Osteoblast (primary cell): ENCODE results near the gene HTRA1. TPM values are rescaled to one million over a fixed set of nuclear protein-coding genes. Genes with fewer than 3 reads are reported as not detected.

Source experiments
- DNase-seq: peaks from one replicate; pipeline ENCODE4 v3.0.0; 2011; ENCODE audit warnings: low spot score, mixed read lengths; ENCODE audit not compliant: insufficient read length; ENCODE audit errors: missing footprints
- H2AFZ ChIP-seq: 2 replicates; pipeline ENCODE4 v1.6.0; 2011; ENCODE audit warnings: mild to moderate bottlenecking, low read length
- H3K27ac ChIP-seq: 2 replicates; pipeline ENCODE4 v1.5.1; 2011; ENCODE audit warnings: mild to moderate bottlenecking, low read depth, low read length, moderate library complexity
- H3K27me3 ChIP-seq: 2 replicates; pipeline ENCODE4 v1.6.0; 2012; ENCODE audit warnings: mild to moderate bottlenecking, control low read depth, inconsistent platforms, low read length, moderate library complexity; ENCODE audit not compliant: insufficient read depth
- H3K36me3 ChIP-seq: 2 replicates; pipeline ENCODE4 v1.5.1; 2011; ENCODE audit warnings: mild to moderate bottlenecking, low read length, control low read depth, moderate library complexity; ENCODE audit not compliant: insufficient read depth
- H3K4me1 ChIP-seq: 2 replicates; pipeline ENCODE4 v1.5.1; 2011; ENCODE audit warnings: mild to moderate bottlenecking, low read length, control low read depth, moderate library complexity; ENCODE audit not compliant: insufficient read depth
- H3K4me2 ChIP-seq: 2 replicates; pipeline ENCODE4 v1.6.0; 2011; ENCODE audit warnings: mild to moderate bottlenecking, low read length; ENCODE audit not compliant: insufficient read depth
- H3K4me3 ChIP-seq: fragments of 200-600 bp; sonication (generic); 3 replicates; pipeline ENCODE4 v1.5.1; 2012; ENCODE audit warnings: mild to moderate bottlenecking, low read length, inconsistent platforms; ENCODE audit not compliant: insufficient read depth
- H3K79me2 ChIP-seq: 2 replicates; pipeline ENCODE4 v1.6.0; 2012; ENCODE audit warnings: mild to moderate bottlenecking, low read length, control low read depth, inconsistent platforms; ENCODE audit not compliant: insufficient read depth
- H3K9me3 ChIP-seq: 2 replicates; pipeline ENCODE4 v1.5.1; 2011; ENCODE audit warnings: low read depth, low read length, control low read depth
- H4K20me1 ChIP-seq: 2 replicates; pipeline ENCODE4 v1.6.0; 2012; ENCODE audit warnings: mild to moderate bottlenecking, low read length, control low read depth; ENCODE audit not compliant: insufficient read depth
- total RNA-seq: library from RNA; depleted of rRNA; stranded (reverse); fragments of >200 nt; gene quantifications from 2 replicates; pipeline ENCODE4 v1.2.3, GENCODE V29; 2012
- TF ChIP-seq, protein P1 (sequence below): IDR thresholded peaks from 2 replicates; pipeline ENCODE4 v1.5.1; 2011; ENCODE audit warnings: mild to moderate bottlenecking, low read depth, low read length, moderate library complexity; ENCODE audit errors: extremely low read depth

The HTRA1 gene
- total RNA-seq, 1 donor, result 392 TPM

DNA sequence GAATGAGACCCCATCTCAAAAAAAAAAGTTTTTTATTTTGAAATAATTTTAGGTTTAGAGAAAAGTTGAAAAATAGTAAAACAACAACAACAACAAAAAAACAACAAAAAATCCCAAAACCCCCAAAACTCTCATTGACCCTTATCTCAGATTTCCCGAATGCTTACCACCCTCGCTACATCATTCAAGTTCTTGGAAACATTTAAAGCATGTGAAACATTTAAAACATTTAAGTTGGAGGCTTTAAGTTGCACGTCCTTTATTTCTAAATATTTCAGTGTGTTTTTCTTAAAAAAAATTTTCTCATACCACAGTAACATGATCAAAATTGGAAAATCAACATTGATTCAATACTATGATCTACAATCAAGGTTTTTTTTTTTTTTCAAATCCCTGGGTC lies 7.3 kb upstream of the HTRA1 start:
- H3K4me1 ChIP-seq, result no peaks in the 10 kb centered on the region
- no peaks in the 10 kb centered on the region for H4K20me1 ChIP-seq
- H3K4me3 ChIP-seq, result no peak overlapping the region
- H2AFZ ChIP-seq, result no peak overlapping the region
- no peak overlapping the region for H3K4me2 ChIP-seq
- no peak overlapping the region for H3K27ac ChIP-seq
- no peaks in the 10 kb centered on the region for H3K36me3 ChIP-seq
- H3K79me2 ChIP-seq, result no peaks in the 10 kb centered on the region
- TF ChIP-seq, protein P1, sequence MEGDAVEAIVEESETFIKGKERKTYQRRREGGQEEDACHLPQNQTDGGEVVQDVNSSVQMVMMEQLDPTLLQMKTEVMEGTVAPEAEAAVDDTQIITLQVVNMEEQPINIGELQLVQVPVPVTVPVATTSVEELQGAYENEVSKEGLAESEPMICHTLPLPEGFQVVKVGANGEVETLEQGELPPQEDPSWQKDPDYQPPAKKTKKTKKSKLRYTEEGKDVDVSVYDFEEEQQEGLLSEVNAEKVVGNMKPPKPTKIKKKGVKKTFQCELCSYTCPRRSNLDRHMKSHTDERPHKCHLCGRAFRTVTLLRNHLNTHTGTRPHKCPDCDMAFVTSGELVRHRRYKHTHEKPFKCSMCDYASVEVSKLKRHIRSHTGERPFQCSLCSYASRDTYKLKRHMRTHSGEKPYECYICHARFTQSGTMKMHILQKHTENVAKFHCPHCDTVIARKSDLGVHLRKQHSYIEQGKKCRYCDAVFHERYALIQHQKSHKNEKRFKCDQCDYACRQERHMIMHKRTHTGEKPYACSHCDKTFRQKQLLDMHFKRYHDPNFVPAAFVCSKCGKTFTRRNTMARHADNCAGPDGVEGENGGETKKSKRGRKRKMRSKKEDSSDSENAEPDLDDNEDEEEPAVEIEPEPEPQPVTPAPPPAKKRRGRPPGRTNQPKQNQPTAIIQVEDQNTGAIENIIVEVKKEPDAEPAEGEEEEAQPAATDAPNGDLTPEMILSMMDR, result no peak
- H3K9me3 ChIP-seq, result no peaks in the 10 kb centered on the region
- DNase-seq, result no peak
- H3K27me3 ChIP-seq, result peaks cover 8% of the 10 kb centered on the region

DNA sequence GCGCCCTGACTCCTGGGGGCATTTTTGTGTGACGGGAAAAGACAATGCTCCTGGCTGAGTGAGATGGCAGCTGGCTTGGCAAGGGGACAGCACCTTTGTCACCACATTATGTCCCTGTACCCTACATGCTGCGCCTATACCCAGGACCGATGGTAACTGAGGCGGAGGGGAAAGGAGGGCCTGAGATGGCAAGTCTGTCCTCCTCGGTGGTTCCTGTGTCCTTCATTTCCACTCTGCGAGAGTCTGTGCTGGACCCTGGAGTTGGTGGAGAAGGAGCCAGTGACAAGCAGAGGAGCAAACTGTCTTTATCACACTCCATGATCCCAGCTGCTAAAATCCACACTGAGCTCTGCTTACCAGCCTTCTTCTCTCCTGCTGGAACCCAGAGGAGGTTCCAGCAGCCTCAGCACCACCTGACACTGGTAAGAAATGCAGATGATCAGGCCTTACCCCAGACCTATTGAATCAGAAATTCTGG lies 6.7 kb upstream of the HTRA1 start, which contains the start of gene ARMS2:
Gene ARMS2 (plus strand): TSS at position 51 of the 478 bp plus-strand sequence. CDS start 75 bp downstream, at position 126.
- Histone ChIP-seq H3K4me1 (no peaks in the 10 kb centered on the region), H4K20me1 (no peaks in the 10 kb centered on the region), H3K27me3 (peaks cover 8% of the 10 kb centered on the region), H2AFZ (no peak within 1 kb of the TSS), H3K4me2 (no peak within 1 kb of the TSS), H3K4me3 (no peak within 1 kb of the TSS), H3K9me3 (no peaks in the 10 kb centered on the region), H3K27ac (no peak within 1 kb of the TSS), H3K36me3 (no peaks in the 10 kb centered on the region), H3K79me2 (no peaks in the 10 kb centered on the region)
- DNase-seq, result no peak
- TF ChIP-seq, protein P1, result no peak

DNA sequence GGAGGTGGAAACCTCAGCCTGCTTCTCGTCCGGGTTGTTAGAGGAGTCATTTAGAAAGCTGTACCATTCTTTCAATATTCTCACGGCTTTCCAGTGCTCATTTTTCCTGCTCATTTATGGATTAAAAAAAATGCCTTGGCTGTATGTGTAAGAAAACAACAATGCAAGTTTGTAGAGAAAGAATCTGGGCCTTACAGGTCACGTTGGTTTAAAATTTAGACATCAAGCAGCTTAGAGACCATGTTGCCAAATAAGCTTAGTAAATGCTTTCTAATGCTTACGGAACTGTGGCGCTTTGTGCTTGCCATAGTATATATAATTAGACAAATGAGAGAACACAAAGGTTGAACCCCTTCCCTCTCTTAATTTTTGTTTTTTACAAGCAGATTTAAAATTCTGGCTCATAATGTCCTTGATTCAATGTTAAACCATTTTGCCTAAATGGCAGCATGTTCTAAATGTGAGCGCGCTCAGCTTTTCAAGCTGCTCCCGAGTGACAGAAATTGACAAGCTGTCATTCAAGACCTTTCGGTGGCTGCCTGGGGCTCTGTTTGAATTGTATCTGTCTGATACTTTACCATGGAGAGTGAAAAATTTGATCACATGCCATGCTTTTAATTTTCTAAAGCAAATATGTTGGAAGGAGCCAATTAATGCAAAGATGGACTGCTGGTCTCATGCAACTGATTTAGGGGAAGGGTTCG lies 5.8 kb upstream of the HTRA1 start:
- DNase-seq, result no peak
- Histone ChIP-seq H2AFZ (no peak overlapping the region), H3K36me3 (no peaks in the 10 kb centered on the region), H3K79me2 (no peaks in the 10 kb centered on the region), H3K9me3 (no peaks in the 10 kb centered on the region), H3K27me3 (peaks cover 8% of the 10 kb centered on the region), H4K20me1 (no peaks in the 10 kb centered on the region), H3K27ac (no peak overlapping the region), H3K4me1 (peaks cover 2% of the 10 kb centered on the region), H3K4me3 (no peak overlapping the region), H3K4me2 (no peak overlapping the region)
- TF ChIP-seq, protein P1, result no peak

DNA sequence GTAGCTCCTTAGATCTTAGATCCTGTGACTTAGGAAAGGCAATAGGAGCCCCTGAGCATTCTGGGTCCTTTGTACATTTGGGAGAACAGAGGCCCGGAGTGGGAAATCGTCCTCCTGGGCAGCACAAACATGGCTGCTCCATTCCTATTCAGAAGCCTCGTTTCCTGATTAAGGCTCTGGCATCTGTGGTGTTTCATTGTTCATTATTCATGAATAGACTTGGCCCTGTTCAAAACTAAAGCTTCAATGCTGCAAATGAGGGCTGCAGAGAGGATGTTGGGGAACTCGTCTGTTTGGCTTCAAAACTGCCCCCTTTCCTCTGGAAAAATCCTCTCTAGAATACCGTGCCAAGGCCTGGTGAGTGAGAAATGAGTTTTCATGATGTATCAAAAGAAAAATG lies 3.4 kb upstream of the HTRA1 start:
- H3K27me3 ChIP-seq, result peaks cover 8% of the 10 kb centered on the region
- H3K4me2 ChIP-seq, result no peak overlapping the region
- H2AFZ ChIP-seq, result no peak overlapping the region
- H3K36me3 ChIP-seq, result no peaks in the 10 kb centered on the region
- H4K20me1 ChIP-seq, result peaks cover 5% of the 10 kb centered on the region
- H3K4me3 ChIP-seq, result no peak overlapping the region
- no peaks in the 10 kb centered on the region for H3K9me3 ChIP-seq
- no peak for DNase-seq
- peaks cover 6% of the 10 kb centered on the region for H3K4me1 ChIP-seq
- no peak overlapping the region for H3K27ac ChIP-seq
- TF ChIP-seq, protein P1, result no peak
- H3K79me2 ChIP-seq, result peaks cover 2% of the 10 kb centered on the region
